Activated CD4-positive, alpha-beta T cell treated with anti-CD3 and anti-CD28 coated beads, Interleukin-2, amount 50 U/mL, for 4 hours (primary cell): ENCODE results near the gene CDH4.
"Not testable (repeated sequence)": the region's sequence is repeated elsewhere in the genome, so short reads cannot be mapped to it uniquely, and the experiment has no call there.

Experiments used
- DNase-seq, 2 experiments: peaks; one replicate each; pipeline ENCODE4 v3.0.0-alpha.2; 2020

CDH4 gene

DNA sequence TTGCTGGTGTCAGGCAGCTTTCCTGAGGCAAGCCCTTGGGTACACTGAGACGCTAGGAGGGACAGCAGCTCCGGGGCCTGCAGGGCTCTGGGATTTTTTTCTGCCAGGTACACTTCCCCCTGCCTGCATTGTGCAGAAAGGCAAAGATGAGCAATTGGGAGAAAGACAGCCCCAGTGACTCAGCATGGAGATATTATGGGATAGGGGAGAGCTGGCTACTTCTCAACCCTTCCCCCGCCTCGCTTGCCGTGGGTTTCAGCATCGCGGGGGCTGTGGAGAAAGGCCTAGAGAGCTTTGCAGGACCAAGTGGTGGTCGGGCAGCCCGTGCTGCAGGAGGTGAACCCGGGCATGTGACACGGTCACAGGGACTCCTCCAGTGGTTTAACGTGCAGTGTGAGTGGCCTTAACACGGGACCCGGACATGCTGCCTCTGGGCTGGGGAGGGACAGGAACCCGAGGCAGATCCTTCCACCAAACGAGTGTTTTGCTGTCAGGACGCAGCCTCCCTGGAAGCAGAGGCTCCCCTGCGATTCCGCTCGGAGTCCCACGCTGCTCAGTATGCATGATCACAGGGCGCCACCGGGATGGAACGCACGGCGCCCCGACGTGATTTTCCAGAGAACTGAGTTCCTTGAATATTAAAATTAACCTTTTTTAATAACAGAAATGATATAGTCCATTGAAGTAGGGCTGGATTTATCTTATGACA is 139.9 kb downstream of the CDH4 start:
- no peak for DNase-seq

GRCh38 chr20:61394088-61394799 is 142.2 kb downstream of the CDH4 start:
- no peak for DNase-seq

- no peak for DNase-seq
Observed at GRCh38 chr20:61396262-61396848, 144.3 kb downstream of the CDH4 start.

GRCh38 chr20:61397146-61397545 is 145.1 kb downstream of the CDH4 start:
- DNase-seq, result no peak

DNA sequence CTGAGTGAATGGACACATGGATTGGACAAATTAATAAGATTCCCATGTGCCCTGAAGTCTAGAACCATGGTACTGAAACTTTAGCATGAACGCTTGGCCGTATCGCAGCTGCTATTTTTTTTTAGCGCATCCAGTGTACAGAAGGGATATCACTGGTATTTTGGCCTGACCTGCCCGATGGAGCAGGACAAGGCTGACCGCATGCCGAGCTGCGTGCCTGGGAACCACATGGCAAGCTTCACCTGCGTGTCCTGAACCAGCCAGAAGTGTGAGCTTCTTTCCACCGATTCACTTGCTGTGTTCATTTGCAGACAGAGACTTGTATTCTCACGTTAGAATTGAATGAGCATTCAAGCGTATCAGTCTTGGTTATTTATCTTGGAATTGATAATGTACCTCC is 145.7 kb downstream of the CDH4 start:
- DNase-seq, result no peak

DNA sequence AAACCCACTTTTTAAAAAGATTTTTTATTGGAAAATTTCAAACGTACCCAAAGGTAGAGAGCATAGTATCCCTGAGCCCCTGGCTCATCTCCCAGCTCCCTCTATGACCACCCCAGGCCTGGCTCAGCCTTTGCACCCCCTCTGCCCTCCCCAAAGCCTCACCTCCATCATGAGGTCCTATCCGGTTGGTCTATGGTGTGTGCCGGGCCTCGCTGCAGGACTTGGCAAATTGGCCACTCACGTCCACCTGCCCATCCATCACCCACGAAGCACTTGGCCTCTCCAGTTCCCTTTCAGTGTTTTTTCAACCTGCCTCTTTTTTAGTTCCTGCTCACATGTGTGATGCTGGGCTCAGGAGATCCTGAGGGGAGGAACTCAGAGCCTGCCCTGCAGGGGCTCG is 147.4 kb downstream of the CDH4 start:
- DNase-seq, result no peak

DNA sequence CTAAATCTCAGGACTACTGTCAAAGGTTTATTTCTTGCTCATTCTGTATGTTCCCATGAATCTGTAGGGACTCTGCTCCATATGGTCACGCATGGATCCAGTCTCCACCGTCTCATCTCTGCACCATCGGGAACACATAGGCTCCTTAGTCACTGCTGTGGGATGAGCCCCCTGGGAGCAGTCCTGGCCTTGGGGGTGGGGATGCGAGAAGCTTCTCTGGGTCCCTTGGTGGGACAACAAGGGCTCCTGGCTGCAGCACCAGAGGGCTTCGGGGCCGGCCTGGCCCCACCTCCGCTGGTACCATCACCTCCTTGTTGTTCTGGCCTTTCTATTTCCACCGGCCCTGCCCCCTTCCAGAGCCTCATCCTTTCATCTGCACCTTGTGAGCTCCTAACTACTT is 148.4 kb downstream of the CDH4 start:
- DNase-seq, result no peak

GRCh38 chr20:61404303-61404702 is 152.2 kb downstream of the CDH4 start:
- no peak for DNase-seq

GRCh38 chr20:61405007-61405406 is 152.9 kb downstream of the CDH4 start:
- DNase-seq, result no peak

DNA sequence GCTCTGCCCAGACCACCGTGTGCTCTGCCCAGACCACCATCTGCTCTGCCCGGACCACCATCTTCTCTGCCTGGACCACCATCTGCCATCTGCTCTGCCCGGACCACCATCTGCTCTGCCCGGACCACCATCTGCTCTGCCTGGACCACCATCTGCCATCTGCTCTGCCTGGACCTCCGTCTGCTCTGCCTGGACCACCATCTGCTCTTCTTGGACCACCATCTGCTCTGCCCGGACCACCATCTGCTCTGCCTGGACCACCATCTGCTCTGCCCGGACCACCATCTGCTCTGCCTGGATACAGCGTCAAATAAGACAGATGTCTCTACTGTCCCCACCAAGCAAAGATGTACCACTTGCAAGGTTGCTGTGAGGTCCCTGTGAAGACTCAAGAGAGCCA is 154.7 kb downstream of the CDH4 start:
- not testable (repeated sequence) for DNase-seq

DNA sequence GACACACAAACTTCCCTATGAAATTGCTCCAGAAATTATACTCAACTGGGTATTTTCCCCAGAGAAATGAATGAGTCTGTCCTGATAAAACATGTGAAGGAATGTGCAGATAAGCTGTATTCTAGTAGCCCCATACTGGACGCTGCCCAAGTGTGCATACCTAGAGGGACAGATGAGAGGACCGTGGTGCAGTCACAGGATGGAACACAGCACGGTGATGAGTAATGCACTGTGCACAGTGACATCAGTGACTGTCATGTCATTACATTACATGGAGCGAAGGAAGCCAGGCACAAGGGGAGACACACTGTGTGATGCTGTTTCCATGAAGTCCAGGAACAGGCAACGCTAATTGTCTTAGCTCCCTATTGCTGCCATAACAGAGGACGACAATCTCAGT is 155.5 kb downstream of the CDH4 start:
- no peak for DNase-seq

DNA sequence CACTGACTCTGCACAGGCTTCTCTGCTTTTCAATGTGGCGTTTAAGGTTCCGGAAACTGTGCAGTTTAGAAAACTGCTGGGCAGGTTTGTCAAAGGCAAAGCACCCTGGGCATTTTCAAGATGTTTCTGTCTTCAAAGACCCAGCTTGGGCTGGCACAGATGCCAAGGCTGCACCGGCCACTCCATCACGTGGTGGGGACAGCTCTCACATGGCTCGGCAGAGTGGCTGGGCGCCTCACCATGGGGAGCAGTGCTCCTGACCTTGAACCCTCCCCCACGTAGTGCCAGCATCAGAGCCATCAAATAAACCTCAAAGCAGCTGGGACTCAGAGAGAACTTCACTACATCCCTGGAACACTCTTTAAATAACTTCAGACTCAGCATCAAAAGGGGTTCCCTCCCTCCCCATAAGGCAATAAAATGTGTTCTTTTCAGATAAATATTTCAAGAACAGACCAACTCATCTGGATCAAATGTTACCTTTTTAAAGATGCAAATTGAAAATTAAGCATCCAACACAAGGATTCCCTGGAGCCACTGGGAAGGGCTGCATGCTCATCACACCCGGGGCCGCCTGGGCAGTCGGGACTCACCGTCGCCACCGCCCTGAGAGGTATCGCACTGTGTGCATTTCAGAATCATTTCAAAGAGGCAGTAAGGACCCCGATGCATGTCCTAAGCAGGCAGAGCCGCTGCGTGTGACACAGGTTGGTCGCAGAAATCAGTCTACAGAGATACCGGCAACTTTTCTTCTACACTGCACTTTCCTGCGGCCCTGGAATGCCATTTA is 157.1 kb downstream of the CDH4 start:
- no peak for DNase-seq

DNA sequence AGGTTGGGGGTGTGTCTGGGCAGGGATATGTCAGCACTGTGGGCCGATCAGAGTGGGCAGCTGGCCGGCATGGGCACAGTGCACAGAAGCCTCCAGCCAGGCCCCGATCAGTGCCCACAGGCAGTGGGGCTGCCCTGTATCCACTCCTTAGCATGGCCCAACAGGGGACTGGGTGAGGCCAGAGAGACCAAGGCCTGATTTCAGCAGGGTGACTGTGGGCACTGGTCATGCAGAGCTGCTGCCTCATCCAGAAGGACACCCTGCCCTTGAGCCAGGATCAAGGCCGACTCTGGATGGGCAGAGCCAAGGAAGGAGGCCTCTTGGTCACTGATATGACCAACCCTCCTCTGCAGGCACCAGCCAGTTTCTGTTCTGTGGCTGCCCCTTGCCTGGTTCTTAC is 159.7 kb downstream of the CDH4 start:
- no peak for DNase-seq

- DNase-seq, result no peak
Observed at GRCh38 chr20:61413752-61414151, 161.7 kb downstream of the CDH4 start.

GRCh38 chr20:61414455-61414991 is 162.5 kb downstream of the CDH4 start:
- no peak for DNase-seq

- DNase-seq, result no peak
Observed at GRCh38 chr20:61416546-61416945, 164.5 kb downstream of the CDH4 start.

GRCh38 chr20:61417221-61417941 is 165.3 kb downstream of the CDH4 start:
- no peak for DNase-seq

DNA sequence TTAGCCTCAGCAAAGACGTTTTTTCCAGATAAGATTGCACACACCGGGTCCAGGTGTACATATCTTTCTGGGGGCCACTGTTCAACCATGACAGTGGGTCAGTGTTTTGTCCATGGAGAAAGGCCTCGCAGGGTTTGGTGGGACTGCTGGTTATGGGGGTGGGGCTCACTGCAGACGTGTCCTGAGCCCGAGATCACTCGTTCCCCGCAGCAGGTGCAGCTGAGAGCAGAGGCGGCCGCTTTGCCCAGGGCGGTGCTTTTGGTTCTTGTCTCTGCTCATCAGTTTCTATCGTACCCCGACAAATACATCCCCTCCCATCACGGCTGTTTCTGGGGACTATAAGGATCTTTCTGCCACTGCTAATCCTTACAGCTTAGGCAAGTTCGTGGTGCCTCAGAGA is 166.9 kb downstream of the CDH4 start:
- no peak for DNase-seq

DNA sequence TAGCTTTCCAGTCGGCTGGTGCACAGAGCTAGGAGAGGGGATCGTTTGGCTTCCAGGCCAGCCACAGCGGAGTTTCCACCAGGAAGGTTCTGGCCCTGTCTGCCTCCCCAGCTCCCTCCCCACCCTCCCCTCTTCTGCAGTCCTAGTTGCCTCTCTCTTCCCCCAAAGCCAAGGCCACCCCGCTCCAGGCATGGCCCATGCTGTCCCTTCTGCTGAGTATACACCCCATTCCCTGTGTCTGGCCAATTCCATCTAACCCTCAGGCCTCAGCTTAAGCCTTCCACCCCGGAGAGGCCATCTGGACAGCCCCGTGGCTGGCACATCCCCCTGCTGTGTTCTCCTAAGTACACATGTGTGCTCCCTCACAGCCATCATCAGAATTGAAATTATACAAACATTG is 167.4 kb downstream of the CDH4 start:
- DNase-seq, result no peak

- no peak for DNase-seq
Observed at GRCh38 chr20:61420056-61420455, 168.0 kb downstream of the CDH4 start.

DNA sequence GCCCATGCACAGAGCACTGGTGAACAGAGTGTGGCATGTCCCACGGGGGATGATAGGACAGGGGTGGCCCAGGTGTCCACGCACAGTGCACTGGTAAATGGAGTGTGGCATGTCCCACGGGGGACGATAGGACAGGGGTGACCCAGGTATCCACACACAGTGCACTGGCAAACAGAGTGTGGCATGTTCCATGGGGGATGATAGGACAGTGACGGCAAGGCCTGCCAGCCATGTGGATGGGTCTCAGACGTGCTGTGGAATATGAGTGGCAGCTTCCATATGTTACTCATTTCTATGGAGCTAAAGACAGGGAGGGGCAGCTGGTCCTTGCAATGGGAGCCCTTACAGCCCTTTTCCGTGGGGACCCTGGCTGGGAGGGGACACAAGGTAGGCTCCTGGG is 168.7 kb downstream of the CDH4 start:
- no peak for DNase-seq

DNA sequence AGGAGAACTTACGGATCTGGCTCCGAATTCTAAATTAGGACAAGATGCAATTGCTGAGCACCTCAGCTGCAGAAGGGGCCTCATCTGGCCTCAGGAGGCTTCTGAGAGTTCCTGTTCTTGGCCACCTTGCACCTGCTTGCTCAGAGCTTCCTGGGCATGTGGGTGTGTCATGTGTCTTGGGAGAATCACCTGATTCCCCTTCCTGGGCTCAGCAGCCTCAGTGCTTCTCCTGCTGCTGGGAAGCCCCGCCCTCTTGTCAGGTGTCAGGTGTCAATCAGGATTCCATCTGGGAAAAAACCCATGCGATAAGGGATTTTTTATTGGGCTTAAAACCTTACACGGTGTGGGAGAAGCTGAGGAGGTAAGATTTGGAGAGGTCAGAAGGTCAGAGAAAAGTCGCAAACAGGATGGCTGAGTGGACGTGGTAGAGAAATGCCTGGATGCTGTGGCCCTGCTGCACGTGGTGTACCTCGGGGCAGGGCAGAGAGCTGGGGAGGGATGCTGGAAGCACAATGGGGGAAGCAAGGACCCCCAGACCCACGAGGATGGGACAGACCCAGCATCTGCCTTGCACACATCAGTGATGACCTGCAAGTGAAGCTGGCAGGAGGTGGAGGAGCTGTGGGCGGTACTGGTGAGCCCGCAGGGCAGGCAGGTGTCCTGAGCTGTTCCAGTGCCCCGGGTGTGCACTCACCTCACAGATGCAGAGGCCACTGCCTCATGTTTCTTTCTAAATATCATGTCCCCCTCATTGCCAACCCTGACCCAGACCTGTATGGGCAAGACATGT is 170.8 kb downstream of the CDH4 start:
- DNase-seq, result no peak
